K562 (cell line): ENCODE results near the gene PIP4K2A. TPM values are rescaled to one million over a fixed set of nuclear protein-coding genes. Genes with fewer than 3 reads are reported as not detected.

Experiments
- ELF1 ChIP-seq: fragments of 200-800 bp; sonication (Bioruptor generic); IDR thresholded peaks from 2 replicates; pipeline ENCODE4 v1.6.1; 2016; ENCODE audit warnings: missing genetic modification characterization, missing compliant biosample characterization
- FIP1L1 ChIP-seq: fragments of 200-400 bp; formaldehyde crosslinking; IDR thresholded peaks from 2 replicates; pipeline ENCODE4 v1.6.1; 2018; ENCODE audit warnings: mild to moderate bottlenecking, low read depth, low read length; ENCODE audit not compliant: poor library complexity, severe bottlenecking
- FOSL1 ChIP-seq: fragments of 200-800 bp; sonication (Bioruptor generic); conservative IDR thresholded peaks from 2 replicates; pipeline ENCODE4 v1.6.1; 2016; ENCODE audit warnings: missing genetic modification characterization, missing compliant biosample characterization
- FOXP1 ChIP-seq: sonication (generic); formaldehyde crosslinking; IDR thresholded peaks from 2 replicates; pipeline ENCODE4 v1.8.0; 2022; ENCODE audit warnings: mild to moderate bottlenecking, missing genetic modification reagents
- GABPA ChIP-seq: fragments of 200-800 bp; sonication (Bioruptor generic); conservative IDR thresholded peaks from 2 replicates; pipeline ENCODE4 v1.6.1; 2016; ENCODE audit warnings: low read depth, missing genetic modification characterization, missing compliant biosample characterization
- HDAC1 ChIP-seq, 2 experiments: fragments of 450-650 bp; IDR thresholded peaks; 2 replicates each; pipeline ENCODE4 v1.6.1; 2016 to 2017; ENCODE audit warnings: inconsistent platforms in 1 of 2, mild to moderate bottlenecking in 1 of 2, moderate library complexity in 1 of 2
- IRF2 ChIP-seq: sonication (generic); formaldehyde crosslinking; IDR thresholded peaks from 2 replicates; pipeline ENCODE4 v1.8.1; 2022; ENCODE audit warnings: mild to moderate bottlenecking, missing genetic modification reagents
- NCOA2 ChIP-seq, 2 experiments: fragments of 450-650 bp; IDR thresholded peaks; 2 replicates each; pipeline ENCODE4 v1.6.1; 2018; ENCODE audit warnings: mild to moderate bottlenecking in 2 of 2, moderate library complexity in 1 of 2; ENCODE audit not compliant: partially characterized antibody in 2 of 2
- PHF8 ChIP-seq: fragments of 200-600 bp; sonication (generic); IDR thresholded peaks from 2 replicates; pipeline ENCODE4 v1.6.1; 2012; ENCODE audit warnings: mixed run types, mild to moderate bottlenecking, inconsistent platforms, low read length, moderate library complexity, borderline replicate concordance
- POLR2AphosphoS2 ChIP-seq: IDR thresholded peaks from 2 replicates; pipeline ENCODE4 v1.6.1; 2012; ENCODE audit warnings: low read length, improper control_type of control experiment
- POLR2G ChIP-seq: fragments of 200-400 bp; formaldehyde crosslinking; IDR thresholded peaks from 2 replicates; pipeline ENCODE4 v1.6.1; 2017; ENCODE audit warnings: low read depth, mild to moderate bottlenecking, antibody characterized with exemption, low read length, moderate library complexity
- RAD21 ChIP-seq, 2 experiments: fragments of 250-450 bp in 1 of 2; fragments of 450-650 bp in 1 of 2; sonication (Bioruptor Pico) in 1 of 2; formaldehyde crosslinking in 1 of 2; IDR thresholded peaks in 1 of 2; conservative IDR thresholded peaks in 1 of 2; 2 replicates each; pipeline versions ENCODE4 v1.4.0 to v1.8.0; 2020 to 2022; ENCODE audit warnings: mild to moderate bottlenecking in 2 of 2, moderate library complexity in 1 of 2
- RBFOX2 ChIP-seq: fragments of 200-400 bp; formaldehyde crosslinking; IDR thresholded peaks from 2 replicates; pipeline ENCODE4 v1.6.1; 2017; ENCODE audit warnings: low read depth, mild to moderate bottlenecking, low read length, moderate library complexity
- SIN3A ChIP-seq, 2 experiments: fragments of 150-350 bp in 1 of 2; IDR thresholded peaks; 2 replicates each; pipeline ENCODE4 v1.6.1; 2011 to 2016; ENCODE audit warnings: borderline replicate concordance in 2 of 2, low read depth in 2 of 2, low read length in 2 of 2, mild to moderate bottlenecking in 2 of 2, moderate library complexity in 2 of 2; ENCODE audit not compliant: control insufficient read depth in 1 of 2
- polyA plus RNA-seq, 8 experiments: library from polyadenylated mRNA; depleted of rRNA in 4 of 8; stranded (reverse) in 5 of 8; unstranded in 3 of 8; fragments of >200 nt; fragmentation: Nextera tagmentation in 2 of 8; fragmentation: Illumina TruSeq in 1 of 8; extraction: Ambion mirVana in 2 of 8; extraction: Trizol in 1 of 8; gene quantifications; 2 replicates each; pipeline versions ENCODE4 v1.2.1 to v1.2.3, GENCODE V29; 2011 to 2014; ENCODE audit warnings: inconsistent platforms in 1 of 8, missing spikeins in 1 of 8
- total RNA-seq, 7 experiments: library from RNA; depleted of rRNA in 6 of 7; stranded (reverse); fragments of >200 nt in 6 of 7; fragmentation: Illumina TruSeq in 2 of 7; extraction: Trizol in 2 of 7; gene quantifications; 2 replicates each; pipeline versions ENCODE4 v1.2.1 to v1.2.3, GENCODE V29; 2011 to 2021; ENCODE audit warnings: low replicate concordance in 1 of 7
- TF ChIP-seq, protein P1 (sequence below): fragments of 250-450 bp; sonication (Bioruptor Pico); IDR thresholded peaks from 2 replicates; pipeline ENCODE4 v1.8.0; 2022; ENCODE audit warnings: inconsistent platforms
- TF ChIP-seq, protein P2 (sequence below): fragments of 450-650 bp; IDR thresholded peaks from 2 replicates; pipeline ENCODE4 v1.6.1; 2016; ENCODE audit warnings: antibody characterized with exemption
- TF ChIP-seq, protein P3 (sequence below): fragments of 250-450 bp; sonication (Bioruptor Pico); IDR thresholded peaks from 2 replicates; pipeline ENCODE4 v1.5.0; 2022; ENCODE audit warnings: mild to moderate bottlenecking
- TF ChIP-seq, protein P4 (sequence below): fragments of 250-450 bp; sonication (Bioruptor Pico); IDR thresholded peaks from 2 replicates; pipeline ENCODE4 v1.8.0; 2021; ENCODE audit warnings: moderate library complexity, mild to moderate bottlenecking, inconsistent platforms
- TF ChIP-seq, protein P5 (sequence below): fragments of 250-450 bp; sonication (Bioruptor Pico); IDR thresholded peaks from 2 replicates; pipeline ENCODE4 v1.9.0; 2021; ENCODE audit warnings: mild to moderate bottlenecking

Gene PIP4K2A
- total and polyA plus RNA-seq, 9 of the 15 experiments (the other 6 are each of a cell fraction or from before 2014, with no cell fraction given) = 35.6 to 117 (median 71.9) TPM

DNA sequence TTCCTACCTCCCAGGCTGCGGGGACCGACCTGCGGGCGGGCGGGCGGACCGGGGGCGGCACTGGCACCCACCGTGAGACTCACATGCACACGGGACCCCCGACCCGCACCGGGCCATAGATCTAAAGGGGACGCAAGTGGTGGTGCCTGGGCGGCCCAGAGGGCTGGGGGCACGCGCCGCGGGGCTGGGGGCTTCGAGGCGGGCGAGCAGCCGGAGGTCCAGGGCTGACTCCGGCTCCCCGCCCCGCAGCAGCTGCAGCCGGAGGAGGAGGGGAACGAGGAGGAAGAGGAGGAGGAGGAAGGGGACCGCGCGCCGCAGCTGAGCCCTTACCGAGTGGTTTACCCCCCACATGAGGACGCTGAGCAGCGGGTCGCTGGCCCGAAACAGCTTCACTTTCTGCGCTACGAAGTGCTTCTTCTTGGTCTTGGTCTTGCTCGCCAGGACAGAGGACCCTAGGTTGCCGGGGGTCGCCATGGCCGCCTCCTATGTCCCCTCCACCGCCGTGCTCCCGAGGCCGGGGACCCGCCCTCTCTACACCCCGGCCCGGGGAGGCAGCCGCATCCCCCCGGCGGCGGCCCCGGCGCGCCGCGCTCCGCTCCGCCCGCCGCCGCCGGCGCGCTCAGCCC lies 412 bp downstream of the PIP4K2A start (continued):
- TF ChIP-seq FIP1L1 = peak; percentile 22
- TF ChIP-seq ELF1 (tag) = no peak
- TF ChIP-seq HDAC1 (IDR thresholded peaks at IDR 0.05) = peak in 1 of 2 experiments; percentile 47; a peak in 2 of 4 replicates
- no peak for TF ChIP-seq POLR2AphosphoS2
- no peak for TF ChIP-seq RAD21 (CRISPR knock-in tag; conservative IDR thresholded peaks at IDR 0.05 in 1 of 2, IDR thresholded peaks at IDR 0.05 in 1 of 2)
- TF ChIP-seq, protein P1, sequence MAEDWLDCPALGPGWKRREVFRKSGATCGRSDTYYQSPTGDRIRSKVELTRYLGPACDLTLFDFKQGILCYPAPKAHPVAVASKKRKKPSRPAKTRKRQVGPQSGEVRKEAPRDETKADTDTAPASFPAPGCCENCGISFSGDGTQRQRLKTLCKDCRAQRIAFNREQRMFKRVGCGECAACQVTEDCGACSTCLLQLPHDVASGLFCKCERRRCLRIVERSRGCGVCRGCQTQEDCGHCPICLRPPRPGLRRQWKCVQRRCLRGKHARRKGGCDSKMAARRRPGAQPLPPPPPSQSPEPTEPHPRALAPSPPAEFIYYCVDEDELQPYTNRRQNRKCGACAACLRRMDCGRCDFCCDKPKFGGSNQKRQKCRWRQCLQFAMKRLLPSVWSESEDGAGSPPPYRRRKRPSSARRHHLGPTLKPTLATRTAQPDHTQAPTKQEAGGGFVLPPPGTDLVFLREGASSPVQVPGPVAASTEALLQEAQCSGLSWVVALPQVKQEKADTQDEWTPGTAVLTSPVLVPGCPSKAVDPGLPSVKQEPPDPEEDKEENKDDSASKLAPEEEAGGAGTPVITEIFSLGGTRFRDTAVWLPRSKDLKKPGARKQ (CRISPR knock-in tag) = no peak
- no peak for TF ChIP-seq FOXP1 (CRISPR knock-in tag)
- 0 out of 4 replicates have a peak, but pooled peaks of 1 of the 2 experiments have one; percentile 27 for TF ChIP-seq SIN3A (IDR thresholded peaks at IDR 0.05; ENCODE audit: borderline replicate concordance in 2 of 2, control insufficient read depth in 1 of 2, low read depth in 2 of 2, low read length in 2 of 2)
- peak; percentile 60; the same call in 1 of the 2 replicates for TF ChIP-seq PHF8
- TF ChIP-seq, protein P2, sequence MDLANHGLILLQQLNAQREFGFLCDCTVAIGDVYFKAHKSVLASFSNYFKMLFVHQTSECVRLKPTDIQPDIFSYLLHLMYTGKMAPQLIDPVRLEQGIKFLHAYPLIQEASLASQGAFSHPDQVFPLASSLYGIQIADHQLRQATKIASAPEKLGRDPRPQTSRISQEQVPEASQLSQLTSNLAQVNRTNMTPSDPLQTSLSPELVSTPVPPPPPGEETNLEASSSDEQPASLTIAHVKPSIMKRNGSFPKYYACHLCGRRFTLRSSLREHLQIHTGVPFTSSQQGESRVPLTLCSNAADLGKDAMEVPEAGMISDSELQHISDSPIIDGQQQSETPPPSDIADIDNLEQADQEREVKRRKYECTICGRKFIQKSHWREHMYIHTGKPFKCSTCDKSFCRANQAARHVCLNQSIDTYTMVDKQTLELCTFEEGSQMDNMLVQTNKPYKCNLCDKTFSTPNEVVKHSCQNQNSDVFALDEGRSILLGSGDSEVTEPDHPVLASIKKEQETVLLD = 0 out of 2 replicates have a peak, but pooled peaks have one; percentile 27
- TF ChIP-seq, protein P3, sequence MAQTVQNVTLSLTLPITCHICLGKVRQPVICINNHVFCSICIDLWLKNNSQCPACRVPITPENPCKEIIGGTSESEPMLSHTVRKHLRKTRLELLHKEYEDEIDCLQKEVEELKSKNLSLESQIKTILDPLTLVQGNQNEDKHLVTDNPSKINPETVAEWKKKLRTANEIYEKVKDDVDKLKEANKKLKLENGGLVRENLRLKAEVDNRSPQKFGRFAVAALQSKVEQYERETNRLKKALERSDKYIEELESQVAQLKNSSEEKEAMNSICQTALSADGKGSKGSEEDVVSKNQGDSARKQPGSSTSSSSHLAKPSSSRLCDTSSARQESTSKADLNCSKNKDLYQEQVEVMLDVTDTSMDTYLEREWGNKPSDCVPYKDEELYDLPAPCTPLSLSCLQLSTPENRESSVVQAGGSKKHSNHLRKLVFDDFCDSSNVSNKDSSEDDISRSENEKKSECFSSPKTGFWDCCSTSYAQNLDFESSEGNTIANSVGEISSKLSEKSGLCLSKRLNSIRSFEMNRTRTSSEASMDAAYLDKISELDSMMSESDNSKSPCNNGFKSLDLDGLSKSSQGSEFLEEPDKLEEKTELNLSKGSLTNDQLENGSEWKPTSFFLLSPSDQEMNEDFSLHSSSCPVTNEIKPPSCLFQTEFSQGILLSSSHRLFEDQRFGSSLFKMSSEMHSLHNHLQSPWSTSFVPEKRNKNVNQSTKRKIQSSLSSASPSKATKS = no peak
- TF ChIP-seq GABPA (tag) = 0 out of 2 replicates have a peak, but pooled peaks have one; percentile 24
- TF ChIP-seq, protein P4, sequence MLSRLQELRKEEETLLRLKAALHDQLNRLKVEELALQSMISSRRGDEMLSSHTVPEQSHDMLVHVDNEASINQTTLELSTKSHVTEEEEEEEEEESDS (CRISPR knock-in tag) = no peak
- TF ChIP-seq IRF2 (CRISPR knock-in tag) = no peak
- peak; percentile 67 for TF ChIP-seq RBFOX2
- TF ChIP-seq POLR2G = no peak
- no peak for TF ChIP-seq FOSL1
- no peak for TF ChIP-seq NCOA2 (IDR thresholded peaks at IDR 0.05; ENCODE audit: partially characterized antibody in 2 of 2)
- TF ChIP-seq, protein P5, sequence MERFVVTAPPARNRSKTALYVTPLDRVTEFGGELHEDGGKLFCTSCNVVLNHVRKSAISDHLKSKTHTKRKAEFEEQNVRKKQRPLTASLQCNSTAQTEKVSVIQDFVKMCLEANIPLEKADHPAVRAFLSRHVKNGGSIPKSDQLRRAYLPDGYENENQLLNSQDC (CRISPR knock-in tag) = no peak
